Daoy (cell line): ENCODE results near the gene SNCA. TPM values are rescaled to one million over a fixed set of nuclear protein-coding genes. Genes with fewer than 3 reads are reported as not detected.
A peak's percentile ranks its signal among the peaks of the same experiment; 100 is the strongest.

Experiments
- DNase-seq: peaks from one replicate; pipeline ENCODE4 v3.0.0-alpha.2; 2015; ENCODE audit warnings: low read depth
- total RNA-seq: library from RNA; depleted of rRNA; stranded (reverse); fragments of >200 nt; shearing (Covaris generic); gene quantifications from 2 replicates; pipeline ENCODE4 v1.2.3, GENCODE V29; 2014

Gene SNCA
- total RNA-seq, 1 experiment from 2014 or later: 17.9 TPM

GRCh38 chr4:89754531-89754930, 82.4 kb downstream of the SNCA start:
- DNase-seq: peak; percentile 2

- DNase-seq: peak; percentile 53
Measured at GRCh38 chr4:89753601-89754066, 83.3 kb downstream of the SNCA start.

- peak; percentile 65 for DNase-seq
Measured at GRCh38 chr4:89752932-89753598, 83.9 kb downstream of the SNCA start.

GRCh38 chr4:89751416-89751815, 85.5 kb downstream of the SNCA start:
- DNase-seq: no peak

GRCh38 chr4:89746377-89746776, 90.6 kb downstream of the SNCA start:
- DNase-seq: no peak

GRCh38 chr4:89745708-89746107, 91.3 kb downstream of the SNCA start:
- DNase-seq: no peak

- DNase-seq: no peak
Measured at GRCh38 chr4:89744914-89745313, 92.0 kb downstream of the SNCA start.

- no peak for DNase-seq
Measured at GRCh38 chr4:89741768-89742167, 95.2 kb downstream of the SNCA start.

GRCh38 chr4:89739311-89739988, 97.5 kb downstream of the SNCA start:
- DNase-seq: no peak

GRCh38 chr4:89737888-89738287, 99.1 kb downstream of the SNCA start:
- peak; percentile 43 for DNase-seq

- no peak for DNase-seq
Measured at GRCh38 chr4:89733946-89734345, 103.0 kb downstream of the SNCA start.

- DNase-seq: no peak
Measured at GRCh38 chr4:89727238-89727637, 109.7 kb downstream of the SNCA start.

GRCh38 chr4:89725268-89725667, 111.7 kb downstream of the SNCA start:
- no peak for DNase-seq

GRCh38 chr4:89724716-89725115, 112.2 kb downstream of the SNCA start:
- peak; percentile 20 for DNase-seq

GRCh38 chr4:89723096-89723495, 113.9 kb downstream of the SNCA start:
- DNase-seq: no peak

- DNase-seq: no peak
Measured at GRCh38 chr4:89722517-89722916, 114.4 kb downstream of the SNCA start.

- DNase-seq: no peak
Measured at GRCh38 chr4:89720981-89721380, 116.0 kb downstream of the SNCA start.

GRCh38 chr4:89719536-89720090, 117.3 kb downstream of the SNCA start:
- DNase-seq: no peak

- DNase-seq: no peak
Measured at GRCh38 chr4:89716893-89717292, 120.1 kb downstream of the SNCA start.

GRCh38 chr4:89715631-89716030, 121.3 kb downstream of the SNCA start:
- no peak for DNase-seq

GRCh38 chr4:89712827-89713226, 124.1 kb downstream of the SNCA start:
- no peak for DNase-seq

GRCh38 chr4:89712141-89712540, 124.8 kb downstream of the SNCA start:
- no peak for DNase-seq

- DNase-seq: no peak
Measured at GRCh38 chr4:89708903-89709421, 128.0 kb downstream of the SNCA start.
